Measurements from ENCODE around the gene ETF1.
A peak's percentile ranks its signal among the peaks of the same experiment; 100 is the strongest.
"Not testable (repeated sequence)": the region's sequence is repeated elsewhere in the genome, so short reads cannot be mapped to it uniquely, and the experiment has no call there.

ETF1 gene

DNA sequence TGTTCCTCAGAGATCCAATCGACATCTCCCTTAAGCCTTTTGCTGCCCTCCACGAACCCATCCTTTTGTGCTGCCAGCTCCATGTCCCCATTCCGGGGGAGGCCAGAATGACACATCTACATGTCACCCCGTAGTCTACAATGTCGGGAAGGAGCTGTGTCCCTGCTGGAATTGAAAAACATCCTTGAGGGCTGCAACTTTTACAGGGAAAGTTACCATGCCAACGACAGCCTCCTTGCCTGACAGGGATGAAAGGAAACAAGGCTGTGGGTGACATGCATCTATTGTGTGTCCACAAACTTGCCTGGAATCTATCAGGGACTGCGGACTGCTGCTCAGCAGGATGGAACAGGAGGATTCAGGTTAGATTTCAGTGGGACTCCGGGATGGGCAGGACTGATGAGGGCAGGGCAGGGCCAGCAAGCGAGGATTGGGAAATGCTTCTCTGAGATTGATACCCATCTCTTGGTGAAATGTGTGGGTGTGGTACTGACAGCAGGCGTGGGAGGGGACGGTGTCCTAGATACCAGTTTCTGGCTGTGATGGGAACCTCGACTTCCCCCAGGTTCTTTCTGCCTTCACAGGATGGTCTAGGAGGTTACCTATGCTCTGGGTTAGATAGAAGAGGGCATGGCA, 52.3 kb downstream of the ETF1 start:
- no peak for DNase-seq (ENCODE audit: low read depth in 2 of 2)

GRCh38 chr5:138489683-138490061, 53.4 kb downstream of the ETF1 start:
- no peak for DNase-seq (ENCODE audit: low read depth in 2 of 2)

DNA sequence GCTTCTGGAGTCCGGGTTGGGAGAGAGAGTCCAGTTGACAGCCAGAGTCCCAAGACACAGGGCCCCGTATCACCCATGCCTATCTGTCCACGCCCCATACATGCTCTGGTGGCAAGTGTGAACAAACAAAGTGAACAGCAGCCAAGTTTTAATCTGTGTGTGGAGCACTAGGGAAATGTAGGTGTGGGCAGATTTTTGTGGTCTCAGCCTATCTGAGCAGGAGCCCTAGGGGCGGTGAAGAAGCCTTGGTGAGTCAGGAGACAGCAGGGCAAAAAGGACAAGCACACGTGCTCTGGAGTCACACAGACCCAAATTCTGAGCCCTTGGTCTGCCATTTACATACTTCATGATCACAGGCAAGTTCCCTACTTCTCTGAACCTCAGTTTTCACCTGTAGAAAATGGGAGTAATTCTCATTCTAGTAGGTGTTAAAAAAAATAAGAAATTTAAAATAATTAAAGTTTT, 54.5 kb downstream of the ETF1 start:
- DNase-seq (ENCODE audit: low read depth in 2 of 2), result no peak

DNA sequence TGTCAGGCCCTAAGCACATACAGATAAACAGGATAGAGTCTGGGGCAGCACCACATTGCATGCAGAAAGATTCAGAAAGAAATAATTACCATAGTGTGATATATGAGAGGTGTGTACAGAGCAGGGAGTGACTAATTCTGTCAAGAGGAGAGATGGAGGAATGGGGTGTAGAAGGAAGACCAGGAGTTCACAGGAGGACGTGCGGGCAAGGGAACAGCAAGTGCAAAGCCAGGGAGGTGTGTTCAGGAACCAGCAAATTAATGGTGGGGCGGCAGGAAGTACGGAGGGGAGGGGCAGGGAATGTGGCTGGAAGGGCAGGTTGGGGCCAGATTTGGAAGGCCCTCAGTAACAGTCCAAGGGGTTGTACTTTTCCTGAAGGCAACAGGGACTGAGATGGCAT, 60.4 kb downstream of the ETF1 start:
- DNase-seq (ENCODE audit: low read depth in 2 of 2), result no peak

- no peak for DNase-seq (ENCODE audit: low read depth in 2 of 2)
Observed at GRCh38 chr5:138476918-138477317, 66.1 kb downstream of the ETF1 start.

- DNase-seq (ENCODE audit: low read depth in 2 of 2), result not testable (repeated sequence)
Observed at GRCh38 chr5:138473151-138473550, 69.9 kb downstream of the ETF1 start.

GRCh38 chr5:138472353-138472752, 70.7 kb downstream of the ETF1 start:
- no peak for DNase-seq (ENCODE audit: low read depth in 2 of 2)

DNA sequence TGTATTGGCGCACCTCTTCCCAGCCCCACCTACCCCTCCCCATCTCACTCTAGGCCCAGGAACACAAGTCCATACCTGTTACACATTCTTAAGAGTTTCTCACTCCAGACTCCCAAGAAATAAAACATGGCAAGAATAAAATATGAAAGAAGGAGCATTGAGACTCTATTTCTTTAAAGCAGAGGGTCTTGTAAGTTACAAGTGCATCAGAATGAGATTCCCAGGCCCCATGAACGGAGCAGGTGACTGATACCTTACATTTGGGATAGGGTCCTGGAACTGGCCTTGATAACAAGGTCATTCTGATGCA, 72.0 kb downstream of the ETF1 start:
- DNase-seq (ENCODE audit: low read depth in 2 of 2), result no peak

- peak in 1 of 2 donors; percentile 37 for DNase-seq (ENCODE audit: low read depth in 2 of 2)
Observed at GRCh38 chr5:138470322-138471051, 72.5 kb downstream of the ETF1 start.

DNA sequence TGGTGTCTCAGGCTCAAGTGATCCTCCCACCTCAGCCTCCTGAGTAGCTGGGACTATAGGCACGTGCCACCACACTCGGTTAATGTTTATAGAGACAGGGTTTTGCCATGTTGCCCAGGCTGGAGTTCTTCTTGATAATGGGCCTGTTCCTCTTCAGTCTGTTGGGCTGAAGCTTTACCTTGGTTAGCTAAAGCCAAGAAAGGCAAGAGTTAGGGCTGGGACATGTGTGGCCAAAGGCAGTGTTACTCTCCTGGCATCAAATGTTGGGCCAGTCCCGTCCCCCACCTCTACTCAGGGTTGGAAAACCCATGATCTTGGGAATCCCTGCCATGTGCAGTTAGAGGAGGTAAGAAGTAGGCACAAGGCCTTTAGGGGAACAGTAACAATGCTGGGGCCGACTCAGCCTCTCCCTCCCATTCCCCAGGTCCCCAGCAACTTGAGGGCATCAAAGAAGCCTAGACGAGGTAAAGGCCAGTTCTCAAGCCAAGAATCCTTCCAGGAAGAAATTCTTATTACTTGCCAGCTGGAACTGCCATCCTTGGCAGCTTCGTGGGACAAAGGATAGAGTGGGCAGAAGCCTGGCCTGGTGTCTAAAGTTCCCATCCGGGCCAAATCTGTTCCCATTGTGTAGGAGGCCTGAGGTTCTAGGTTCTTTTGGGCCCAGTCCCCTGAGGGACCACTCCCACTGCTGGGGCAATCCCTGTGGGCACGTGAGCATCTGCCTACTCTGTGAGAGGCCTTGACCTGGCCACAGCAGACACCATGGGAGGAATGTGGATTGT, 73.3 kb downstream of the ETF1 start:
- peak in 1 of 2 donors; percentile 51 for DNase-seq (ENCODE audit: low read depth in 2 of 2)

DNA sequence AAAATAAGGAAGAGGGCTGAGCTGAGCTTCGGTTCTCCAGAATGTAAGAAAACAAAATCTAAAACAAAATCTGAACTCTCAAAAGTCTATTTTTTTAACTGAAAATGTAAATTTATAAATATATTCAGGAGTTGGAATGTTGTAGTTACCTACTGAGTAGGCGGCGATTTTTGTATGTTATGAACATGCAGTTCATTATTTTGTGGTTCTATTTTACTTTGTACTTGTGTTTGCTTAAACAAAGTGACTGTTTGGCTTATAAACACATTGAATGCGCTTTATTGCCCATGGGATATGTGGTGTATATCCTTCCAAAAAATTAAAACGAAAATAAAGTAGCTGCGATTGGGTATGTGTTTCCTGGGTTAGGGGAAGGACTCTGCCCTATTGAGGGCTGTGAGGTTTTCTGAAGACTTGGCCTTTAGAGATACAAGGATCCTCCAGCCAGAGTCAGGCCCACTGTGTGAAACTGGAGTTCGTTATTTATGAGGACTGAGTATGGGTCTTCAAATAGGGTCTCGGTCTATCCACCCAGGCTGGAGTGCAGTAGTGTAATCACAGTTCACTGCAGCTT, 74.0 kb downstream of the ETF1 start:
- no peak for DNase-seq (ENCODE audit: low read depth in 2 of 2)

DNA sequence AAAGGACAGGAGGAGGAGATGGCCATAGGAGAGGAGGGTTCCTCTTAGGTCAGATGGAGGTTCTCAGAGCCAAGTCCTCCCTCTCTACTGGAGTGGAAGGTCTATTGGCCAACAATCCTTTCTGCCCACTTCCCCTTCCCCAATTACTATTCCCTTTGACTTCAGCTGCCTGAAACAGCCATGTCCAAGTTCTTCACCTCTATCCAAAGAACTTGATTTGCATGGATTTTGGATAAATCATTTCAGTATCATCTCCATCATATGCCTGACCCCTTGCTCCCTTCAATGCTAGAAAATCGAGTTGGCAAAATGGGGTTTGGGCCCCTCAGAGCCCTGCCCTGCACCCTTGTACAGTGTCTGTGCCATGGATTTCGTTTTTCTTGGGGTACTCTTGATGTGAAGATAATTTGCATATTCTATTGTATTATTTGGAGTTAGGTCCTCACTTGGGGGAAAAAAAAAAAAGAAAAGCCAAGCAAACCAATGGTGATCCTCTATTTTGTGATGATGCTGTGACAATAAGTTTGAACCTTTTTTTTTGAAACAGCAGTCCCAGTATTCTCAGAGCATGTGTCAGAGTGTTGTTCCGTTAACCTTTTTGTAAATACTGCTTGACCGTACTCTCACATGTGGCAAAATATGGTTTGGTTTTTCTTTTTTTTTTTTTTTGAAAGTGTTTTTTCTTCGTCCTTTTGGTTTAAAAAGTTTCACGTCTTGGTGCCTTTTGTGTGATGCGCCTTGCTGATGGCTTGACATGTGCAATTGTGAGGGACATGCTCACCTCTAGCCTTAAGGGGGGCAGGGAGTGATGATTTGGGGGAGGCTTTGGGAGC, 74.7 kb downstream of the ETF1 start:
- no peak for DNase-seq (ENCODE audit: low read depth in 2 of 2)

GRCh38 chr5:138467711-138468132, 75.3 kb downstream of the ETF1 start:
- peak in 1 of 2 donors; percentile 37 for DNase-seq (ENCODE audit: low read depth in 2 of 2)

DNA sequence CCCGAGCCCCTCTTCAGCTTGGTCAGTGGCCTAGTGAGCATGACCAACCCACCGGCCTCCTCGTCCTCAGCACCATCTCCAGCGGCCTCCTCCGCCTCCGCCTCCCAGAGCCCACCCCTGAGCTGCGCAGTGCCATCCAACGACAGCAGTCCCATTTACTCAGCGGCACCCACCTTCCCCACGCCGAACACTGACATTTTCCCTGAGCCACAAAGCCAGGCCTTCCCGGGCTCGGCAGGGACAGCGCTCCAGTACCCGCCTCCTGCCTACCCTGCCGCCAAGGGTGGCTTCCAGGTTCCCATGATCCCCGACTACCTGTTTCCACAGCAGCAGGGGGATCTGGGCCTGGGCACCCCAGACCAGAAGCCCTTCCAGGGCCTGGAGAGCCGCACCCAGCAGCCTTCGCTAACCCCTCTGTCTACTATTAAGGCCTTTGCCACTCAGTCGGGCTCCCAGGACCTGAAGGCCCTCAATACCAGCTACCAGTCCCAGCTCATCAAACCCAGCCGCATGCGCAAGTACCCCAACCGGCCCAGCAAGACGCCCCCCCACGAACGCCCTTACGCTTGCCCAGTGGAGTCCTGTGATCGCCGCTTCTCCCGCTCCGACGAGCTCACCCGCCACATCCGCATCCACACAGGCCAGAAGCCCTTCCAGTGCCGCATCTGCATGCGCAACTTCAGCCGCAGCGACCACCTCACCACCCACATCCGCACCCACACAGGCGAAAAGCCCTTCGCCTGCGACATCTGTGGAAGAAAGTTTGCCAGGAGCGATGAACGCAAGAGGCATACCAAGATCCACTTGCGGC, 75.9 kb downstream of the ETF1 start:
- DNase-seq (ENCODE audit: low read depth in 2 of 2), result peak in 1 of 2 donors; percentile 28

DNA sequence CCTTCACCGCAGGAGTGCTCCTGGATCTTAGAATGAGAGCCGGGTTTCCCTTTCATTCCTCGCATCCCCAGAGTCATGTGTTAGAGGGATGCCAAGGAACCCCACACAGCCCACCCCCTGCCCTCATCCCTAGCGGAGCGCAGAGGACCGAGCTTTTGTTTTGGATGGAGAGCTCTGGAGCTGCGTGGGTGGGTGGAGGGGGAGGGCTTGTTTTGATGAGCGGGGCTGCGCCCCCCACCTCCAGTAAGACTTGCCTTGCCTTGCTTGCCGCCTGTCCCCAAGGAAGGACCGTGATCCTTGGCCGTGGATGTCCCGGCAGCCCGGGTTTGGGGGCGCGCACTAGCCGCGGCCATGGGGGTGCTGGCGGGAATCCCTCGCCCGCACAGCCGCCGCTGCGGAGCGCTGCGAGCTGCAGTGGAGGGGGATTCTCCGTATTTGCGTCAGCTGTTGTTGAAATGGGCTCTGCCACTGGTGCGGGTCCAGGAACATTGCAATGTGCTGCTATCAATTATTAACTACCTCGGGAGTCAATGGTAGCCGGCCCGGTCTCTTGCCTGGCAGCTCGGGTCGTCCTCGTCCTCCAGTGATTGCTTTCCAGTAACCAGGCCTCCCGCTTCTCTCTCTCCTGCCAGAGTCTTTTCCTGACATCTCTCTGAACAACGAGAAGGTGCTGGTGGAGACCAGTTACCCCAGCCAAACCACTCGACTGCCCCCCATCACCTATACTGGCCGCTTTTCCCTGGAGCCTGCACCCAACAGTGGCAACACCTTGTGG, 76.7 kb downstream of the ETF1 start:
- peak in 1 of 2 donors; percentile 31 for DNase-seq (ENCODE audit: low read depth in 2 of 2)

DNA sequence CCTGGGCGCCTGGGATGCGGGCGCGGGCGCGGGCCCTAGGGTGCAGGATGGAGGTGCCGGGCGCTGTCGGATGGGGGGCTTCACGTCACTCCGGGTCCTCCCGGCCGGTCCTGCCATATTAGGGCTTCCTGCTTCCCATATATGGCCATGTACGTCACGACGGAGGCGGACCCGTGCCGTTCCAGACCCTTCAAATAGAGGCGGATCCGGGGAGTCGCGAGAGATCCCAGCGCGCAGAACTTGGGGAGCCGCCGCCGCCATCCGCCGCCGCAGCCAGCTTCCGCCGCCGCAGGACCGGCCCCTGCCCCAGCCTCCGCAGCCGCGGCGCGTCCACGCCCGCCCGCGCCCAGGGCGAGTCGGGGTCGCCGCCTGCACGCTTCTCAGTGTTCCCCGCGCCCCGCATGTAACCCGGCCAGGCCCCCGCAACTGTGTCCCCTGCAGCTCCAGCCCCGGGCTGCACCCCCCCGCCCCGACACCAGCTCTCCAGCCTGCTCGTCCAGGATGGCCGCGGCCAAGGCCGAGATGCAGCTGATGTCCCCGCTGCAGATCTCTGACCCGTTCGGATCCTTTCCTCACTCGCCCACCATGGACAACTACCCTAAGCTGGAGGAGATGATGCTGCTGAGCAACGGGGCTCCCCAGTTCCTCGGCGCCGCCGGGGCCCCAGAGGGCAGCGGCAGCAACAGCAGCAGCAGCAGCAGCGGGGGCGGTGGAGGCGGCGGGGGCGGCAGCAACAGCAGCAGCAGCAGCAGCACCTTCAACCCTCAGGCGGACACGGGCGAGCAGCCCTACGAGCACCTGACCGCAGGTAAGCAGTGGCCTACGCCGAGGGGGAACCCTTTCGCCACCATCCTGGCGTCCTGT, 77.5 kb downstream of the ETF1 start, which contains the start of gene EGR1:
Gene EGR1, plus strand, starts transcription at position 219 of the 864 bp plus-strand sequence. Its CDS starts 283 bp downstream, at position 502.
- DNase-seq (ENCODE audit: low read depth in 2 of 2), result peak; percentile 83 to 93

DNA sequence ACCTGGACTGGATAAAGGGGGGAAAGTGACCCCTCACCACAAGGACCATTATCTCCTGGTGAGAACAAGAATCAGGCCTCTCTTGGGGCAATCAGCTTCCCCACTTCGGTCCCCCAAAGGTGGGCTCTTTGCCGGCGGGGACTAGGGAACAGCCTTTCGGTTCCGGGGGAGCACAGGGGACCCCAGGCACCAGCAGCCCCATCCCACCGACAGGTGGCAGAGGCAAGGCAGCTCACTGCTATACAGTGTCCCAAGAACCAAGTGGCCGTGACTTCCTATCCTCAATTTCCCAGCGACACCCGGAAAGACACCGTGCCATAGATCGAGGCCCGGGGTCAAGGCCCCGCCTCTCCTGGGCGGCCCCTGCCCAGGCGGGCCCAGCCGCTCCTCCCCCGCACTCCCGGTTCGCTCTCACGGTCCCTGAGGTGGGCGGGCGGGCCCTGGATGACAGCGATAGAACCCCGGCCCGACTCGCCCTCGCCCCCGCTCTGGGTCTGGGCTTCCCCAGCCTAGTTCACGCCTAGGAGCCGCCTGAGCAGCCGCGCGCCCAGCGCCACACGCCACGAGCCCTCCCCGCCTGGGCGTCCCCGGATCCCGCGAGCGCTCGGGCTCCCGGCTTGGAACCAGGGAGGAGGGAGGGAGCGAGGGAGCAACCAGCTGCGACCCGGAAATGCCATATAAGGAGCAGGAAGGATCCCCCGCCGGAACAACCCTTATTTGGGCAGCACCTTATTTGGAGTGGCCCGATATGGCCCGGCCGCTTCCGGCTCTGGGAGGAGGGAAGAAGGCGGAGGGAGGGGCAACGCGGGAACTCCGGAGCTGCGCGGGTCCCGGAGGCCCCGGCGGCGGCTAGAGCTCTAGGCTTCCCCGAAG, 78.4 kb downstream of the ETF1 start:
- DNase-seq (ENCODE audit: low read depth in 2 of 2), result peak; percentile 90 to 95

GRCh38 chr5:138464008-138464387, 79.0 kb downstream of the ETF1 start:
- DNase-seq (ENCODE audit: low read depth in 2 of 2), result peak; percentile 89 to 91
